Omental fat pad (tissue), 4 donors: Measurements from ENCODE around the gene ARPC4. TPM values are rescaled to one million over a fixed set of nuclear protein-coding genes. Genes with fewer than 3 reads are reported as not detected.

Source experiments
- ATAC-seq: fragments of 150-250 bp; one replicate; pipeline ENCODE4 v1.9.1; 2016; ENCODE audit warnings: mild to moderate bottlenecking, moderate library complexity; ENCODE audit not compliant: low FRiP score
- DNase-seq: peaks from one replicate; pipeline ENCODE4 v3.0.0-alpha.2; 2019; ENCODE audit warnings: low spot score
- CTCF ChIP-seq, 3 donors: fragments of 450-650 bp; IDR thresholded peaks; one replicate each; pipeline ENCODE4 v1.5.1; 2016 to 2017; ENCODE audit warnings: antibody characterized with exemption in 3 of 3, mild to moderate bottlenecking in 3 of 3, moderate library complexity in 2 of 3
- total RNA-seq, 4 donors: library from RNA; depleted of rRNA; stranded (reverse); fragments of >200 nt; gene quantifications; one replicate each; pipeline ENCODE4 v1.1.0, GENCODE V29; 2016

The ARPC4 gene
- total RNA-seq, 4 donors from 2014 or later: 99.0 to 141 (median 122) TPM

DNA sequence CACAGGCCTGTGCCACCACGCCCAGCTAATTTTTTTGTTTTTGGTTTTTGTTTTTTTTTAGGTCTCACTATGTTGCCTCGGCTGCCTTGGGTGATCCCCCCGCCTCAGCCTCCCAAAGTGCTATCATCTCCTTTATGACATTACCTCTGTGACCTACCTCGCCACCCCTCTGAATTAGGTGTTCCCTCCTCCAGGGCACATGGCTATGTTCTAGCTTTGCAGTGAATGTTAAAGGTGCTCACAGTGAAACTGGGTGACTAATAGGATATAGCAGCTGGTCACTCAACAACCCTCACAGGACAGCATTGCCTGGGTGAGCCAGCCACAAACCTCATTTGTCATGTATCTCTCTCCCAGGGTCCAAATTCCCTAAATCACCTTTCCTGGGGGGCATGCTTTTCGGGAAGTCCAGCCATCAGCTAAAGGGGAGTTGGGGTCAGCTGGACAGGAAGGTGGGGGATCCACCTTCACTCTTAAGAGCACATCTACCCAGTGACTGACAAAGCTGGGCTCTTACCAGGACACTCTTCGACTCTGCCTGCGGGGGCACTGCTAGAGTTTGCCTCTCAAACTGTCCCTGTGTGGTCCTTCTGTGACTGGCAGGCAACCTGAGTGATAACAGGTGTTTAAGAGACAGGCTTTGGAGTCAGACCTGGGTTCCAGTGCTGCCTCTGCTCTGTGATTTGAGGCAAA lies 15.6 kb downstream of the ARPC4 start:
- no peak for ATAC-seq
- TF ChIP-seq CTCF (IDR thresholded peaks at IDR 0.05): no peak
- DNase-seq: no peak

DNA sequence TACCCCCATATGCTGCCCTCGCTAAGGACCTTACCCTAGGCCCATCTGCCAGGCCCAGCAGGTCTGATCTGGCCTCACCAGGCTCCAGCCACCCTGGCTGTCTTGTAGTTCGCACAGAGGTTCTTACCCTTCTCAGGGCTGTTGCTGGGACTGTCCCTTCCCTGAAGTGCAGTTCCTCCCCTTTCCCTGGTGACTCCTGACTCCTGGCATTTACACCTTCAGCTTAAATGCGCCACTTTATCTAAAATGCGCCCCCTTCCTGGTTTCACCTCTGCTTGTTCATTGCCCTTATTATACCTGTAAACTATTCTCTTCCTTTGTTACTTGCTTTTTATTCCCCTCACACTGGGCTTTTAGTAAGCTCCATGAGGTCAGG lies 16.3 kb downstream of the ARPC4 start:
- ATAC-seq (no peak), DNase-seq (no peak)
- TF ChIP-seq CTCF (IDR thresholded peaks at IDR 0.05): no peak

DNA sequence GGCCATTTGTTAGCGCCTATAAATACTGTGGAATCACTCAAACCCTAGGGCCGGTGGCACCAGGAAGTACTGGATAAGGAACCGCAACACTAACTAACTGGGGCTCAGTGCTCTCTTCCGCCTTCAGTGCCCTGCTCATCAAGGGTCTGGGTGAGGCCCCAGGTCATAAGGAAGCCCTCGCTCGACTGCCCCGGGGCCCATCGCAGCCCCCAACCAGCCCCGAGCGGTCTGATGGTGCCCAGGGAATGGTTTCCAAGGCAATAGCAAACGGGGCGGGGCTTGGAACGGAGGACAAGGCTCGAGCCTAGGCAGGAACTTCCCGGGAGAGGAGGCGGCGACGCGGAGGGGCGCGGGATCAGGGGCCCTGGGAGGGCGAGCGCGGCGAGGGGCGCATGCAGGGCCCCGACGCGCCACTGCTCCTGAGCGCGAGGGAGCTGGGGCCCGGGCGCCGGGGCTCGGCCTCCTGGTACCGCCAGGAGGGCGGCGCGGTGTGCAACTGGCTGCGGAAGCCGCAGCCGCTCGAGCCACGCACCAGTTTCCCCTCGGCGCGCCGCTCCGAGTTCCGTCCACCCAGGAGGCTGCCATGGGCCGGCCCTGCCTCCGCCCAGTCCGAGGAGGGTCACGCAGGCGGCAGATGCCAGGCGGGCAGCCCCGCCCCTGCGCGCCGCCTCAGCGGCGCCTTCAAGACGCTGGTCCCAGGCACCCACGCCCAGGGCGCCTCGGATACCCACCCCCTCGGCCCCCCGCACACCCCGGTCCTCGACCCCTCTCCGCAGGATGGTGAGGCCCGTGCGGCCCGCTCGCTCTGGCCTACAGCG lies 16.9 kb downstream of the ARPC4 start, which contains the start of gene TTLL3:
TTLL3 (plus strand) TSS at position 648 of the 818 bp plus-strand sequence. CDS start 400 bp downstream, outside the sequence.
- no peak for TF ChIP-seq CTCF (IDR thresholded peaks at IDR 0.05)
- DNase-seq (peak; percentile 78), ATAC-seq (peak; percentile 82)

GRCh38 chr3:9810433-9810770 lies 17.5 kb downstream of the ARPC4 start:
- DNase-seq: no peak
- peak; percentile 20 for ATAC-seq
- TF ChIP-seq CTCF (IDR thresholded peaks at IDR 0.05): no peak

- DNase-seq: no peak
- no peak for TF ChIP-seq CTCF (IDR thresholded peaks at IDR 0.05)
- ATAC-seq: no peak
Observed at GRCh38 chr3:9810846-9811245, 18.0 kb downstream of the ARPC4 start.

- ATAC-seq (no peak), DNase-seq (no peak)
- TF ChIP-seq CTCF (IDR thresholded peaks at IDR 0.05): no peak
Observed at GRCh38 chr3:9812870-9813483, 20.1 kb downstream of the ARPC4 start.
